Measurements from ENCODE around the gene HTR7.

The HTR7 gene

GRCh38 chr10:90871766-90872647 lies 14.2 kb upstream of the HTR7 start, which contains the start of gene RPP30:
Gene RPP30, plus strand, starts transcription at chr10:90871974. Its CDS starts 13 bp downstream, at chr10:90871987.
- TF ChIP-seq CTCF (IDR thresholded peaks at IDR 0.05; ENCODE audit: insufficient read depth, low read depth, low read length, missing control alignments): no peak
- peak within 1 kb of the TSS; percentile 74 for H3K4me3 ChIP-seq (ENCODE audit: low read depth, low read length)
- DNase-seq (ENCODE audit: low read depth): peak; percentile 88

GRCh38 chr10:90871279-90871765 lies 13.5 kb upstream of the HTR7 start:
- peak; percentile 74 for DNase-seq (ENCODE audit: low read depth)
- H3K4me3 ChIP-seq (ENCODE audit: low read depth, low read length): peak overlapping the region; percentile 74
- peak; percentile 40 for TF ChIP-seq CTCF (IDR thresholded peaks at IDR 0.05; ENCODE audit: insufficient read depth, low read depth, low read length, missing control alignments)

- TF ChIP-seq CTCF (IDR thresholded peaks at IDR 0.05; ENCODE audit: insufficient read depth, low read depth, low read length, missing control alignments): no peak
- no peak for DNase-seq (ENCODE audit: low read depth)
- no peak overlapping the region for H3K4me3 ChIP-seq (ENCODE audit: low read depth, low read length)
Measured at GRCh38 chr10:90866050-90866598, 8.3 kb upstream of the HTR7 start.

- H3K4me3 ChIP-seq (ENCODE audit: low read depth, low read length): no peak overlapping the region
- DNase-seq (ENCODE audit: low read depth): peak; percentile 26
- peak; percentile 33 for TF ChIP-seq CTCF (IDR thresholded peaks at IDR 0.05; ENCODE audit: insufficient read depth, low read depth, low read length, missing control alignments)
Measured at GRCh38 chr10:90865401-90865800, 7.6 kb upstream of the HTR7 start.

- DNase-seq (ENCODE audit: low read depth): peak; percentile 27
- peak; percentile 57 for TF ChIP-seq CTCF (IDR thresholded peaks at IDR 0.05; ENCODE audit: insufficient read depth, low read depth, low read length, missing control alignments)
- no peak overlapping the region for H3K4me3 ChIP-seq (ENCODE audit: low read depth, low read length)
Measured at GRCh38 chr10:90862908-90863514, 5.2 kb upstream of the HTR7 start.

- TF ChIP-seq CTCF (IDR thresholded peaks at IDR 0.05; ENCODE audit: insufficient read depth, low read depth, low read length, missing control alignments): no peak
- H3K4me3 ChIP-seq (ENCODE audit: low read depth, low read length): no peak overlapping the region
- no peak for DNase-seq (ENCODE audit: low read depth)
Measured at GRCh38 chr10:90860790-90861189, 3.0 kb upstream of the HTR7 start.

Data from GM12865 (cell line).